ENCODE results near the gene MRPL3.
A peak's percentile ranks its signal among the peaks of the same experiment; 100 is the strongest.

Gene MRPL3

GRCh38 chr3:131538968-131539367 is 36.2 kb upstream of the MRPL3 start:
- H3K9ac ChIP-seq (ENCODE audit: low read depth, low read length) = no peak overlapping the region
- no peak overlapping the region for H3K4me3 ChIP-seq (ENCODE audit: low read length)
- no peak overlapping the region for H3K27ac ChIP-seq (ENCODE audit: low read depth, low read length)
- H3K9me3 ChIP-seq (ENCODE audit: insufficient read depth, low read depth, low read length) = no peaks in the 10 kb centered on the region
- H3K36me3 ChIP-seq (ENCODE audit: insufficient read depth, low read length) = no peaks in the 10 kb centered on the region
- H3K4me1 ChIP-seq (ENCODE audit: insufficient read depth, low read length) = peaks cover 13% of the 10 kb centered on the region
- no peaks in the 10 kb centered on the region for H3K27me3 ChIP-seq (ENCODE audit: insufficient read depth, low read length)
- WGBS = 92% methylated on average over 1 of the region's 1 CpG

- Histone ChIP-seq H3K9me3 (ENCODE audit: insufficient read depth, low read depth, low read length) (no peaks in the 10 kb centered on the region), H3K4me3 (ENCODE audit: low read length) (no peak overlapping the region), H3K4me1 (ENCODE audit: insufficient read depth, low read length) (peaks cover 13% of the 10 kb centered on the region), H3K27ac (ENCODE audit: low read depth, low read length) (no peak overlapping the region), H3K36me3 (ENCODE audit: insufficient read depth, low read length) (no peaks in the 10 kb centered on the region), H3K9ac (ENCODE audit: low read depth, low read length) (no peak overlapping the region), H3K27me3 (ENCODE audit: insufficient read depth, low read length) (no peaks in the 10 kb centered on the region)
- 94% methylated on average over 3 of the region's 3 CpGs for WGBS
Measured at GRCh38 chr3:131537531-131537930, 34.8 kb upstream of the MRPL3 start.

DNA sequence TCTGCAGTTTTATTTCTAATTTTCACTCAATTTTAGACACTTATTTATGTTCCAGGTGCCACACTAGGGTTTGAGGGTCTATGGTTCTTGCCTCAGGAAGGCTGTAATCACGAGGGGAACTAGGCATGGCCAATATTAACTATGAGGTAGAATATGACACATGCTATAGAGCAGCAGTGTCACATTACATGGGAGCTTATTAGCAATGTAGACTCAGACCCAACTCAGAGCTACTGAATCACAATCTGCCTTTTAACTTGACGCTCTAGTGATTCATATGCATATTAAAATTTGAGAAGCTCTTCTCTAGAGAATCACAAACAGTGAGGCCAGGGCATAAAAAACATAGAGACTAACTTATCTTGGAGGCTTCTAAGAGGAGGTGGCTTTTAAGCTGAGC is 32.8 kb upstream of the MRPL3 start:
- H3K9ac ChIP-seq (ENCODE audit: low read depth, low read length) = no peak overlapping the region
- no peak overlapping the region for H3K4me3 ChIP-seq (ENCODE audit: low read length)
- H3K36me3 ChIP-seq (ENCODE audit: insufficient read depth, low read length) = no peaks in the 10 kb centered on the region
- peaks cover 13% of the 10 kb centered on the region for H3K4me1 ChIP-seq (ENCODE audit: insufficient read depth, low read length)
- H3K9me3 ChIP-seq (ENCODE audit: insufficient read depth, low read depth, low read length) = no peaks in the 10 kb centered on the region
- 62% methylated on average over 2 of the region's 2 CpGs for WGBS
- no peak overlapping the region for H3K27ac ChIP-seq (ENCODE audit: low read depth, low read length)
- no peaks in the 10 kb centered on the region for H3K27me3 ChIP-seq (ENCODE audit: insufficient read depth, low read length)

GRCh38 chr3:131535131-131535530 is 32.4 kb upstream of the MRPL3 start:
- Histone ChIP-seq H3K27me3 (ENCODE audit: insufficient read depth, low read length) (no peaks in the 10 kb centered on the region), H3K36me3 (ENCODE audit: insufficient read depth, low read length) (no peaks in the 10 kb centered on the region), H3K27ac (ENCODE audit: low read depth, low read length) (no peak overlapping the region)

DNA sequence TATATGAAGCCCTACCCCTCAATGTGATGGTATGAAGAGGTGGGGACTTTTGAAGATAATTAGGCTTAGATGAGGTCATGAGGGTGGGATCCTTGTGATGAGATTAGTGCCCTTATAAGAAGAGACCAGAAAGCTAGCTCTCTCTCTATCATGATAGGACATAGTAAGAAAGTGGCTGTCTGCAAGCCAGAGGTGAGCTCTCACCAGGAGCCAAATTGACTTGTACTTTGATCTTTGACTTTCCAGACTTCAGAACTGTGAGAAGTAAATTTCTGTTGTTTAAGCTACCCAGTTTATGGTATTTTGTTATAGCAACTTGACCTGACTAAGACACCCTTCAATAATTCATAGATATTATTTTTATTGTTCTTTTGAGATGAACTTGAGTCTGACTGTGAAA is 29.9 kb upstream of the MRPL3 start:
- H3K4me1 ChIP-seq (ENCODE audit: insufficient read depth, low read length) = peaks cover 13% of the 10 kb centered on the region
- no peaks in the 10 kb centered on the region for H3K9me3 ChIP-seq (ENCODE audit: insufficient read depth, low read depth, low read length)
- no peaks in the 10 kb centered on the region for H3K27me3 ChIP-seq (ENCODE audit: insufficient read depth, low read length)
- H3K4me3 ChIP-seq (ENCODE audit: low read length) = no peak overlapping the region
- no peak overlapping the region for H3K9ac ChIP-seq (ENCODE audit: low read depth, low read length)
- no peaks in the 10 kb centered on the region for H3K36me3 ChIP-seq (ENCODE audit: insufficient read depth, low read length)
- no peak overlapping the region for H3K27ac ChIP-seq (ENCODE audit: low read depth, low read length)

More at GRCh38 chr3:131535131-131535530, 32.4 kb upstream of the MRPL3 start:
- Histone ChIP-seq H3K9me3 (ENCODE audit: insufficient read depth, low read depth, low read length) (no peaks in the 10 kb centered on the region), H3K4me1 (ENCODE audit: insufficient read depth, low read length) (peaks cover 13% of the 10 kb centered on the region), H3K4me3 (ENCODE audit: low read length) (no peak overlapping the region), H3K9ac (ENCODE audit: low read depth, low read length) (no peak overlapping the region)
- WGBS = 91% methylated on average over 3 of the region's 3 CpGs

DNA sequence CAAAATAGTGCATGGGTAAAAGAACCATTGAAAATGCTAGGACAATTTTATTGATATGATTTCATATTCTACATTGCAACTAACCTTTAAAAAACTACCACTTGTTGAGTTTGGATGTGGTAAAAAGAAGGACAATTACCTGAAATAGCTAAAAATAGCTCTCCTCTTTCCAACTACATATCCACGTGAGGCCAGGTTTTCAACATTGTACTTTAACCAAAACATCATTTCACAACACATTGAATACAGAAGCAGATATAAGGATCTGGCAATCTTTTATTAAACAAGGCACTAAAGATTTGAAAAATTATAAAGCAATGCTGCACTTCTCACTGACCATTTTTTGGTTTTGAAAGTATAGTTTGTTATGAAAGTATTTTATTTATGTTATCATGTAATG is 28.1 kb upstream of the MRPL3 start:
- Histone ChIP-seq H3K9me3 (ENCODE audit: insufficient read depth, low read depth, low read length) (no peaks in the 10 kb centered on the region), H3K27me3 (ENCODE audit: insufficient read depth, low read length) (no peaks in the 10 kb centered on the region), H3K4me3 (ENCODE audit: low read length) (no peak overlapping the region), H3K27ac (ENCODE audit: low read depth, low read length) (no peak overlapping the region), H3K36me3 (ENCODE audit: insufficient read depth, low read length) (no peaks in the 10 kb centered on the region), H3K9ac (ENCODE audit: low read depth, low read length) (no peak overlapping the region), H3K4me1 (ENCODE audit: insufficient read depth, low read length) (peaks cover 8% of the 10 kb centered on the region)
- WGBS = 100% methylated on average over 1 of the region's 1 CpG

GRCh38 chr3:131530388-131530787 is 27.6 kb upstream of the MRPL3 start:
- Histone ChIP-seq H3K4me1 (ENCODE audit: insufficient read depth, low read length) (peaks cover 4% of the 10 kb centered on the region; the same call in 1 of the 2 replicates), H3K4me3 (ENCODE audit: low read length) (no peak overlapping the region), H3K27ac (ENCODE audit: low read depth, low read length) (no peak overlapping the region), H3K36me3 (ENCODE audit: insufficient read depth, low read length) (no peaks in the 10 kb centered on the region), H3K9ac (ENCODE audit: low read depth, low read length) (no peak overlapping the region), H3K27me3 (ENCODE audit: insufficient read depth, low read length) (no peaks in the 10 kb centered on the region), H3K9me3 (ENCODE audit: insufficient read depth, low read depth, low read length) (no peaks in the 10 kb centered on the region)
- 80% methylated on average over 1 of the region's 1 CpG for WGBS

GRCh38 chr3:131526801-131527347 is 24.1 kb upstream of the MRPL3 start:
- Histone ChIP-seq H3K27me3 (ENCODE audit: insufficient read depth, low read length) (no peaks in the 10 kb centered on the region), H3K27ac (ENCODE audit: low read depth, low read length) (no peak overlapping the region), H3K36me3 (ENCODE audit: insufficient read depth, low read length) (no peaks in the 10 kb centered on the region), H3K9me3 (ENCODE audit: insufficient read depth, low read depth, low read length) (no peaks in the 10 kb centered on the region), H3K4me3 (ENCODE audit: low read length) (no peak overlapping the region), H3K9ac (ENCODE audit: low read depth, low read length) (no peak overlapping the region), H3K4me1 (ENCODE audit: insufficient read depth, low read length) (no peaks in the 10 kb centered on the region)
- 94% methylated on average over 37 of the region's 37 CpGs for WGBS

DNA sequence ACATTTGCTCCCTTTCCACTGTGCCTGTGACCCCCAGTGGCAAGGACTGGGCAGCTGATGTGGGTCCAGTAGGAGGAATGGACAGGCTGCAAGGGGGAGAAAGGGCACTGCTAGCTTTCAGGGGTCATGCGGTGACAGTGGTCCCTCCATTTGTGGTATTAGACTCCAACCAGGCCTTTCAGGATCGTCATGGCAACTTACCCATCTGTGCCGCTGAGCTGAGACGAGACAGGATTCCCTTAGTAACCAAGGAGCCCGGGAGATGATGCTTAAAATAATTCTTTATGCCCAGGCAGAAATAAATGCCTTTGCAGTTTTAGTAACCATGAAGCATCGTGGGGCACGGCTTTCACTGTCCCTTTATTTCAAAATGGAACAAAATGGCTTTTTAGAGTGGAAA is 15.9 kb upstream of the MRPL3 start:
- Histone ChIP-seq H3K27ac (ENCODE audit: low read depth, low read length) (no peak overlapping the region), H3K4me3 (ENCODE audit: low read length) (no peak overlapping the region), H3K9ac (ENCODE audit: low read depth, low read length) (no peak overlapping the region), H3K36me3 (ENCODE audit: insufficient read depth, low read length) (no peaks in the 10 kb centered on the region), H3K27me3 (ENCODE audit: insufficient read depth, low read length) (no peaks in the 10 kb centered on the region; the same call in 1 of the 2 replicates), H3K9me3 (ENCODE audit: insufficient read depth, low read depth, low read length) (no peaks in the 10 kb centered on the region), H3K4me1 (ENCODE audit: insufficient read depth, low read length) (no peaks in the 10 kb centered on the region)
- WGBS = 93% methylated on average over 7 of the region's 7 CpGs

DNA sequence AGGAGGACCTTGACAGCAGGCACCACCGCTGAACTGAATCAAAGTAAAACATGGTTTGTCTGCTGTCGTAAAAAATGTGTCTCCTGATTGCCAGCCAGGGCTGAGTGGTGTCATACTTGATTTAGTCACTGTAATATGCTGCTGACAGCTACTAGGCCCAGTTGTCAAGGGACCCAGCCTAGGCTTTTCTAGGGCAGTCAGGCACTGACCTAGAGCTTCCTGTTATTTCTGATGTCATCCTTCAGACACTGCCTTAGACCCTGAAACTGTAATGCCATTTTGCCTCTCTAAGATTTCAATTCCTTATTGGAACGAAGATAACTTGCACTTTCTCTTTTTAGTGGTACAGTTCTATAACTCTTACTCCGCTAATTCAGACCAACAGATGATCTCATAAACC is 2.6 kb upstream of the MRPL3 start:
- Histone ChIP-seq H3K27ac (ENCODE audit: low read depth, low read length) (no peak overlapping the region), H3K36me3 (ENCODE audit: insufficient read depth, low read length) (peaks cover 12% of the 10 kb centered on the region), H3K27me3 (ENCODE audit: insufficient read depth, low read length) (peaks cover 38% of the 10 kb centered on the region), H3K9ac (ENCODE audit: low read depth, low read length) (no peak overlapping the region), H3K4me1 (ENCODE audit: insufficient read depth, low read length) (peaks cover 8% of the 10 kb centered on the region; the same call in 1 of the 2 replicates), H3K4me3 (ENCODE audit: low read length) (no peak overlapping the region), H3K9me3 (ENCODE audit: insufficient read depth, low read depth, low read length) (no peaks in the 10 kb centered on the region)
- 92% methylated on average over 4 of the region's 4 CpGs for WGBS

DNA sequence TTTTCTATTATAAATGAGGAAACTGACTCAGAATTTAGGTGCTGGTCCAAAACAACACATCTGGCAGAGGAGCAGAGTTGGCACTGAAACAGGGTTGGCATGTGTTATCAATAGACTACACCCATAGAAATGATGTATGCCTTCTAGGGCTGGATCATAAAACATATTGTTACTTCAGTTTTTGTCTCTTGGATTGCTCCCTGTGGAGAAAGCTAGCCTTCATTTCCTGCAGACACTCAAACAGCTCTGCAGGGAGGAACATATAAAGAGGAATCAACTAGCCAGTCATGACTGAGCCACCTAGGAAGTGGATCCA is 507 bp upstream of the MRPL3 start:
- Histone ChIP-seq H3K9me3 (ENCODE audit: insufficient read depth, low read depth, low read length) (no peaks in the 10 kb centered on the region), H3K27ac (ENCODE audit: low read depth, low read length) (no peak overlapping the region), H3K9ac (ENCODE audit: low read depth, low read length) (peak overlapping the region; percentile 100; the same call in 1 of the 2 replicates), H3K4me1 (ENCODE audit: insufficient read depth, low read length) (peaks cover 8% of the 10 kb centered on the region; the same call in 1 of the 2 replicates), H3K4me3 (ENCODE audit: low read length) (peak overlapping the region; percentile 95), H3K36me3 (ENCODE audit: insufficient read depth, low read length) (peaks cover 31% of the 10 kb centered on the region), H3K27me3 (ENCODE audit: insufficient read depth, low read length) (peaks cover 38% of the 10 kb centered on the region)

DNA sequence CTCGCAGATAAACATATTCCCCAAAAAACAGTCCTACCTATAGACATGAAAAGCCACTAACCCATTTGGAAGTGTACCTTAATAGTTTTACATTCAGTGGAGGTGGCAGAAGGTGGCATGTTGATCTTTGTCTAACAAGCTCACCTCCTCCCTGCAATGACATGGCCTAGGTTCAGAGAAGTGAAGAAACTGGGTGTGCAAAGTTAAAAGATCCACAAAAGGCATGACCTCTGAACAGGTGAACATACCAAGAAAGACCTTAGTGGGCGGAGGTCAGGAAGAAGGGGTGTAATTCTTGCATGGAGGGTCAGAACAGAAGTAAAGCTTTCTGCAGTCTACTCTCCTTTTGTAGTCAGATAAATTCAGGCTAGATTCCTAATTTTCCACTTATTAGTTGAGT is 822 bp downstream of the MRPL3 start:
- H3K4me1 ChIP-seq (ENCODE audit: insufficient read depth, low read length) = peaks cover 8% of the 10 kb centered on the region; the same call in 1 of the 2 replicates
- H3K9me3 ChIP-seq (ENCODE audit: insufficient read depth, low read depth, low read length) = no peaks in the 10 kb centered on the region
- H3K27me3 ChIP-seq (ENCODE audit: insufficient read depth, low read length) = peaks cover 32% of the 10 kb centered on the region
- 33% methylated on average over 2 of the region's 2 CpGs for WGBS
- H3K9ac ChIP-seq (ENCODE audit: low read depth, low read length) = peak overlapping the region; percentile 100
- H3K4me3 ChIP-seq (ENCODE audit: low read length) = peak overlapping the region; percentile 95
- peaks cover 44% of the 10 kb centered on the region for H3K36me3 ChIP-seq (ENCODE audit: insufficient read depth, low read length)
- peak overlapping the region; percentile 91 for H3K27ac ChIP-seq (ENCODE audit: low read depth, low read length)
